Astrocyte of the spinal cord (primary cell): Measurements from ENCODE around the gene RTN1.

ENCODE experiments used
- DNase-seq: peaks from one replicate; pipeline ENCODE4 v3.0.0; 2011; ENCODE audit warnings: low read depth, low spot score
- H3K4me3 ChIP-seq: 2 replicates; pipeline ENCODE4 v1.5.1; 2011; ENCODE audit warnings: low read depth, mild to moderate bottlenecking, low read length, moderate library complexity
- in situ Hi-C: cut with HindIII; loops from 2 replicates; pipeline ENCODE4 v1.10.0; 2017; ENCODE audit warnings: low sequenced_read_pairs
- TF ChIP-seq, protein P1 (sequence below): IDR thresholded peaks from 2 replicates; pipeline ENCODE4 v1.5.1; 2012; ENCODE audit warnings: low read depth, mild to moderate bottlenecking, low read length, inconsistent platforms

RTN1 gene

DNA sequence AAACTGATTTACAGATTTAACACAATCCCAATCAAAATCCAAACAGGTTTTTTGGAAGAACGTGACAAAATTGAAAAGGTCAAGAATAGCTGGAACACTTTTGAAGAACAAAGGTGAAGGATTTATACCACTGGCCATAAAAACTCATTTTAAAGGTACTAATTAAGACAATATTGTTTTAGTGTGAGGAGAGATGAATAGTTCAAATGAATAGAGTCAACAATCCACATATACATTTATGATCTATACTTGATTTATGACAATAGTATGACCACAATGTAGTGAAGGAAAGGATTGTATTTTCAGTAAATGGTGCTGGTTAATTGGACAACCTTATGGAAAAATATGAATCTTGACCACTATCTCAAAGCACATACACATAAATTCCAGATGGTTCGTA, 323.3 kb downstream of the RTN1 start:
- H3K4me3 ChIP-seq, result no peak overlapping the region
- DNase-seq, result no peak
- TF ChIP-seq, protein P1, sequence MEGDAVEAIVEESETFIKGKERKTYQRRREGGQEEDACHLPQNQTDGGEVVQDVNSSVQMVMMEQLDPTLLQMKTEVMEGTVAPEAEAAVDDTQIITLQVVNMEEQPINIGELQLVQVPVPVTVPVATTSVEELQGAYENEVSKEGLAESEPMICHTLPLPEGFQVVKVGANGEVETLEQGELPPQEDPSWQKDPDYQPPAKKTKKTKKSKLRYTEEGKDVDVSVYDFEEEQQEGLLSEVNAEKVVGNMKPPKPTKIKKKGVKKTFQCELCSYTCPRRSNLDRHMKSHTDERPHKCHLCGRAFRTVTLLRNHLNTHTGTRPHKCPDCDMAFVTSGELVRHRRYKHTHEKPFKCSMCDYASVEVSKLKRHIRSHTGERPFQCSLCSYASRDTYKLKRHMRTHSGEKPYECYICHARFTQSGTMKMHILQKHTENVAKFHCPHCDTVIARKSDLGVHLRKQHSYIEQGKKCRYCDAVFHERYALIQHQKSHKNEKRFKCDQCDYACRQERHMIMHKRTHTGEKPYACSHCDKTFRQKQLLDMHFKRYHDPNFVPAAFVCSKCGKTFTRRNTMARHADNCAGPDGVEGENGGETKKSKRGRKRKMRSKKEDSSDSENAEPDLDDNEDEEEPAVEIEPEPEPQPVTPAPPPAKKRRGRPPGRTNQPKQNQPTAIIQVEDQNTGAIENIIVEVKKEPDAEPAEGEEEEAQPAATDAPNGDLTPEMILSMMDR, result no peak
- in situ Hi-C loops, result no loop called here
